Astrocyte of the hippocampus (primary cell): ENCODE data around the gene ZFR2.
"Not testable (repeated sequence)": the region's sequence is repeated elsewhere in the genome, so short reads cannot be mapped to it uniquely, and the experiment has no call there.

ENCODE experiments used
- DNase-seq: peaks from one replicate; pipeline ENCODE4 v3.0.0; 2011; ENCODE audit warnings: low read depth, low spot score

ZFR2 gene

GRCh38 chr19:3816566-3817218, 52.1 kb downstream of the ZFR2 start:
- DNase-seq: no peak

- DNase-seq: not testable (repeated sequence)
These were observed 52.7 kb downstream of the ZFR2 start for GRCh38 chr19:3816148-3816547.

GRCh38 chr19:3814648-3815047, 54.2 kb downstream of the ZFR2 start:
- no peak for DNase-seq

- DNase-seq: no peak
These were observed 55.1 kb downstream of the ZFR2 start for GRCh38 chr19:3813473-3814392.

- no peak for DNase-seq
These were observed 58.0 kb downstream of the ZFR2 start for GRCh38 chr19:3810708-3811355.

GRCh38 chr19:3809881-3810707, 58.7 kb downstream of the ZFR2 start:
- no peak for DNase-seq

GRCh38 chr19:3808420-3809143, 60.3 kb downstream of the ZFR2 start:
- no peak for DNase-seq

- DNase-seq: no peak
These were observed 61.1 kb downstream of the ZFR2 start for GRCh38 chr19:3807574-3808354.

GRCh38 chr19:3807131-3807480, 61.7 kb downstream of the ZFR2 start:
- DNase-seq: no peak

- DNase-seq: no peak
These were observed 63.0 kb downstream of the ZFR2 start for GRCh38 chr19:3805859-3806258.

- no peak for DNase-seq
These were observed 64.4 kb downstream of the ZFR2 start for GRCh38 chr19:3804429-3804828.

GRCh38 chr19:3803986-3804385, 64.9 kb downstream of the ZFR2 start:
- no peak for DNase-seq

- DNase-seq: no peak
These were observed 65.5 kb downstream of the ZFR2 start for GRCh38 chr19:3803114-3803888.

GRCh38 chr19:3801412-3802096, 67.3 kb downstream of the ZFR2 start:
- DNase-seq: peak; percentile 55

- no peak for DNase-seq
These were observed 67.8 kb downstream of the ZFR2 start for GRCh38 chr19:3800996-3801395.

GRCh38 chr19:3798137-3798536, 70.7 kb downstream of the ZFR2 start:
- no peak for DNase-seq

- no peak for DNase-seq
These were observed 72.5 kb downstream of the ZFR2 start for GRCh38 chr19:3796358-3796757.

- no peak for DNase-seq
These were observed 75.0 kb downstream of the ZFR2 start for GRCh38 chr19:3793799-3794198.

- DNase-seq: no peak
These were observed 76.7 kb downstream of the ZFR2 start for GRCh38 chr19:3792114-3792513.
